ENCODE results near the gene OR3A1. TPM values are rescaled to one million over a fixed set of nuclear protein-coding genes. Genes with fewer than 3 reads are reported as not detected.
"Not testable (repeated sequence)": the region's sequence is repeated elsewhere in the genome, so short reads cannot be mapped to it uniquely, and the experiment has no call there.

OR3A1 gene
- total RNA-seq (not detected), polyA plus RNA-seq (not detected)

- DNase-seq (ENCODE audit: extremely low spot score), result no peak
- whole genome bisulfite sequencing, result 80% methylated on average over 6 of the region's 6 CpGs
- Histone ChIP-seq H3K4me3 (ENCODE audit: low read depth, low read length) (no peak within 1 kb of the TSS), H3K4me1 (ENCODE audit: insufficient read depth) (no peaks in the 10 kb centered on the region), H3K36me3 (ENCODE audit: insufficient read depth) (no peaks in the 10 kb centered on the region), H3K27ac (ENCODE audit: low read depth) (no peak within 1 kb of the TSS)
These were observed at the start of gene OR3A1 for GRCh38 chr17:3298260-3298659. OR3A1 (minus strand) TSS chr17:3298360; CDS start chr17:3292582, 5,778 bp downstream.

GRCh38 chr17:3342782-3343181, 44.6 kb upstream of the OR3A1 start:
- H3K36me3 ChIP-seq (ENCODE audit: insufficient read depth); H3K4me3 ChIP-seq (ENCODE audit: low read depth, low read length); DNase-seq (ENCODE audit: extremely low spot score); H3K27ac ChIP-seq (ENCODE audit: low read depth); H3K4me1 ChIP-seq (ENCODE audit: insufficient read depth): not testable (repeated sequence)
- 88% methylated on average over 12 of the region's 12 CpGs for WGBS

- no peak overlapping the region for H3K4me3 ChIP-seq (ENCODE audit: low read depth, low read length)
- no peaks in the 10 kb centered on the region for H3K4me1 ChIP-seq (ENCODE audit: insufficient read depth)
- DNase-seq (ENCODE audit: extremely low spot score), result no peak
- WGBS, result 64% methylated on average over 4 of the region's 4 CpGs
- H3K27ac ChIP-seq (ENCODE audit: low read depth), result no peak overlapping the region
- H3K36me3 ChIP-seq (ENCODE audit: insufficient read depth), result no peaks in the 10 kb centered on the region
These were observed 37.7 kb upstream of the OR3A1 start for GRCh38 chr17:3335876-3336275.

- 60% methylated on average over 5 of the region's 5 CpGs for WGBS
- Histone ChIP-seq H3K4me3 (ENCODE audit: low read depth, low read length) (no peak overlapping the region), H3K36me3 (ENCODE audit: insufficient read depth) (no peaks in the 10 kb centered on the region), H3K27ac (ENCODE audit: low read depth) (no peak overlapping the region), H3K4me1 (ENCODE audit: insufficient read depth) (no peaks in the 10 kb centered on the region)
- no peak for DNase-seq (ENCODE audit: extremely low spot score)
These were observed 20.2 kb upstream of the OR3A1 start for GRCh38 chr17:3318336-3318735.

- H3K36me3 ChIP-seq (ENCODE audit: insufficient read depth), result no peaks in the 10 kb centered on the region
- no peaks in the 10 kb centered on the region for H3K4me1 ChIP-seq (ENCODE audit: insufficient read depth)
- H3K4me3 ChIP-seq (ENCODE audit: low read depth, low read length), result no peak overlapping the region
- WGBS, result 29% methylated on average over 3 of the region's 3 CpGs
- no peak for DNase-seq (ENCODE audit: extremely low spot score)
- H3K27ac ChIP-seq (ENCODE audit: low read depth), result no peak overlapping the region
These were observed 18.7 kb upstream of the OR3A1 start for GRCh38 chr17:3316836-3317235.

- no peaks in the 10 kb centered on the region for H3K4me1 ChIP-seq (ENCODE audit: insufficient read depth)
- 75% methylated on average over 4 of the region's 4 CpGs for WGBS
These were observed 10.4 kb upstream of the OR3A1 start for GRCh38 chr17:3308603-3309002.

GRCh38 chr17:3295632-3296031, 2.5 kb downstream of the OR3A1 start:
- Histone ChIP-seq H3K27ac (ENCODE audit: low read depth) (no peak overlapping the region), H3K4me3 (ENCODE audit: low read depth, low read length) (no peak overlapping the region), H3K4me1 (ENCODE audit: insufficient read depth) (no peaks in the 10 kb centered on the region), H3K36me3 (ENCODE audit: insufficient read depth) (no peaks in the 10 kb centered on the region)
- WGBS, result 58% methylated on average over 4 of the region's 4 CpGs
- DNase-seq (ENCODE audit: extremely low spot score), result no peak

More at GRCh38 chr17:3308603-3309002, 10.4 kb upstream of the OR3A1 start:
- Histone ChIP-seq H3K4me3 (ENCODE audit: low read depth, low read length) (no peak overlapping the region), H3K27ac (ENCODE audit: low read depth) (no peak overlapping the region), H3K36me3 (ENCODE audit: insufficient read depth) (no peaks in the 10 kb centered on the region)
- DNase-seq (ENCODE audit: extremely low spot score), result no peak

- not testable (repeated sequence) for H3K36me3 ChIP-seq (ENCODE audit: insufficient read depth); H3K4me1 ChIP-seq (ENCODE audit: insufficient read depth); H3K4me3 ChIP-seq (ENCODE audit: low read depth, low read length); DNase-seq (ENCODE audit: extremely low spot score); H3K27ac ChIP-seq (ENCODE audit: low read depth)
- 85% methylated on average over 1 of the region's 1 CpG for WGBS
These were observed 4.6 kb downstream of the OR3A1 start for GRCh38 chr17:3293548-3293947.

- 89% methylated on average over 1 of the region's 1 CpG for WGBS
- no peak overlapping the region for H3K4me3 ChIP-seq (ENCODE audit: low read depth, low read length)
- DNase-seq (ENCODE audit: extremely low spot score), result no peak
- H3K36me3 ChIP-seq (ENCODE audit: insufficient read depth), result no peaks in the 10 kb centered on the region
- H3K4me1 ChIP-seq (ENCODE audit: insufficient read depth), result no peaks in the 10 kb centered on the region
- no peak overlapping the region for H3K27ac ChIP-seq (ENCODE audit: low read depth)
These were observed 15.3 kb downstream of the OR3A1 start for GRCh38 chr17:3282901-3283300.

- H3K4me3 ChIP-seq (ENCODE audit: low read depth, low read length), result no peak overlapping the region
- no peaks in the 10 kb centered on the region for H3K36me3 ChIP-seq (ENCODE audit: insufficient read depth)
- WGBS, result 77% methylated on average over 4 of the region's 4 CpGs
- H3K27ac ChIP-seq (ENCODE audit: low read depth), result no peak overlapping the region
- DNase-seq (ENCODE audit: extremely low spot score), result no peak
- no peaks in the 10 kb centered on the region for H3K4me1 ChIP-seq (ENCODE audit: insufficient read depth)
These were observed 22.0 kb downstream of the OR3A1 start for GRCh38 chr17:3276126-3276525.

GRCh38 chr17:3271072-3271848, 26.9 kb downstream of the OR3A1 start:
- no peak overlapping the region for H3K27ac ChIP-seq (ENCODE audit: low read depth)
- no peaks in the 10 kb centered on the region for H3K36me3 ChIP-seq (ENCODE audit: insufficient read depth)
- no peak for DNase-seq (ENCODE audit: extremely low spot score)
- H3K4me3 ChIP-seq (ENCODE audit: low read depth, low read length), result no peak overlapping the region
- 83% methylated on average over 5 of the region's 5 CpGs for WGBS
- no peaks in the 10 kb centered on the region for H3K4me1 ChIP-seq (ENCODE audit: insufficient read depth)

GRCh38 chr17:3260600-3260999, 37.6 kb downstream of the OR3A1 start:
- DNase-seq (ENCODE audit: extremely low spot score), result no peak
- no peak overlapping the region for H3K4me3 ChIP-seq (ENCODE audit: low read depth, low read length)
- WGBS, result 75% methylated on average over 13 of the region's 13 CpGs
- no peak overlapping the region for H3K27ac ChIP-seq (ENCODE audit: low read depth)
- no peaks in the 10 kb centered on the region for H3K36me3 ChIP-seq (ENCODE audit: insufficient read depth)
- H3K4me1 ChIP-seq (ENCODE audit: insufficient read depth), result no peaks in the 10 kb centered on the region

- Histone ChIP-seq H3K4me3 (ENCODE audit: low read depth, low read length) (no peak overlapping the region), H3K4me1 (ENCODE audit: insufficient read depth) (no peaks in the 10 kb centered on the region), H3K36me3 (ENCODE audit: insufficient read depth) (no peaks in the 10 kb centered on the region), H3K27ac (ENCODE audit: low read depth) (no peak overlapping the region)
- 84% methylated on average over 1 of the region's 1 CpG for WGBS
- DNase-seq (ENCODE audit: extremely low spot score), result no peak
These were observed 38.0 kb downstream of the OR3A1 start for GRCh38 chr17:3260163-3260562.

- H3K4me3 ChIP-seq (ENCODE audit: low read depth, low read length), result no peak overlapping the region
- H3K27ac ChIP-seq (ENCODE audit: low read depth), result no peak overlapping the region
- no peaks in the 10 kb centered on the region for H3K36me3 ChIP-seq (ENCODE audit: insufficient read depth)
- no peak for DNase-seq (ENCODE audit: extremely low spot score)
- 84% methylated on average over 8 of the region's 8 CpGs for WGBS
- H3K4me1 ChIP-seq (ENCODE audit: insufficient read depth), result no peaks in the 10 kb centered on the region
These were observed 41.6 kb downstream of the OR3A1 start for GRCh38 chr17:3256575-3256974.

Measured in urinary bladder (tissue), 4 donors.